Left ventricle myocardium inferior (tissue), 1 donor: ENCODE data around the gene TMEM131L. TPM values are rescaled to one million over a fixed set of nuclear protein-coding genes. Genes with fewer than 3 reads are reported as not detected.

ENCODE experiments used
- DNase-seq: peaks from one replicate; pipeline ENCODE4 v3.0.0-alpha.2; 2020
- H3K27ac ChIP-seq: fragments of 200-600 bp; replicated peaks from 2 replicates; pipeline ENCODE4 v1.8.0; 2021
- H3K27me3 ChIP-seq: fragments of 200-600 bp; 2 replicates; pipeline ENCODE4 v1.8.0; 2021; ENCODE audit warnings: low read depth
- H3K36me3 ChIP-seq: fragments of 200-600 bp; 2 replicates; pipeline ENCODE4 v1.8.0; 2021
- H3K4me1 ChIP-seq: fragments of 200-600 bp; 2 replicates; pipeline ENCODE4 v1.8.0; 2021
- H3K4me3 ChIP-seq: fragments of 200-600 bp; 2 replicates; pipeline ENCODE4 v1.8.0; 2021; ENCODE audit warnings: mild to moderate bottlenecking, moderate library complexity
- H3K9me3 ChIP-seq: fragments of 200-600 bp; replicated peaks from 2 replicates; pipeline ENCODE4 v1.8.0; 2021
- intact Hi-C: fragments of 100-400 bp; cut with micrococcal nuclease; formaldehyde crosslinking; loops from one replicate; pipeline ENCODE4 v1.11.0; 2022
- total RNA-seq: library from RNA; stranded (reverse); fragmentation: NEBNext Ultra II Directional; extraction: Animal tissue kit (Norgen Biotek cat#: 25700); gene quantifications from one replicate; pipeline ENCODE4 v1.2.1, GENCODE V29; 2021
- TF ChIP-seq, protein P1 (sequence below): fragments of 200-600 bp; IDR thresholded peaks from 2 replicates; pipeline ENCODE4 v1.8.0; 2021; ENCODE audit warnings: antibody characterized with exemption, mild to moderate bottlenecking, borderline replicate concordance
- donor health status: DM: no; HTN: yes; CAD: no; lungs with severe emphysema.

Gene TMEM131L
- total RNA-seq, 1 donor from 2014 or later, result 14.9 TPM

- Histone ChIP-seq H3K9me3 (no peaks in the 10 kb centered on the region), H3K4me3 (no peak overlapping the region), H3K36me3 (no peaks in the 10 kb centered on the region), H3K27ac (peak overlapping the region; percentile 86), H3K27me3 (no peaks in the 10 kb centered on the region), H3K4me1 (peaks cover 69% of the 10 kb centered on the region)
- TF ChIP-seq, protein P1, sequence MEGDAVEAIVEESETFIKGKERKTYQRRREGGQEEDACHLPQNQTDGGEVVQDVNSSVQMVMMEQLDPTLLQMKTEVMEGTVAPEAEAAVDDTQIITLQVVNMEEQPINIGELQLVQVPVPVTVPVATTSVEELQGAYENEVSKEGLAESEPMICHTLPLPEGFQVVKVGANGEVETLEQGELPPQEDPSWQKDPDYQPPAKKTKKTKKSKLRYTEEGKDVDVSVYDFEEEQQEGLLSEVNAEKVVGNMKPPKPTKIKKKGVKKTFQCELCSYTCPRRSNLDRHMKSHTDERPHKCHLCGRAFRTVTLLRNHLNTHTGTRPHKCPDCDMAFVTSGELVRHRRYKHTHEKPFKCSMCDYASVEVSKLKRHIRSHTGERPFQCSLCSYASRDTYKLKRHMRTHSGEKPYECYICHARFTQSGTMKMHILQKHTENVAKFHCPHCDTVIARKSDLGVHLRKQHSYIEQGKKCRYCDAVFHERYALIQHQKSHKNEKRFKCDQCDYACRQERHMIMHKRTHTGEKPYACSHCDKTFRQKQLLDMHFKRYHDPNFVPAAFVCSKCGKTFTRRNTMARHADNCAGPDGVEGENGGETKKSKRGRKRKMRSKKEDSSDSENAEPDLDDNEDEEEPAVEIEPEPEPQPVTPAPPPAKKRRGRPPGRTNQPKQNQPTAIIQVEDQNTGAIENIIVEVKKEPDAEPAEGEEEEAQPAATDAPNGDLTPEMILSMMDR, result no peak
- intact Hi-C loops, result no loop called here
- no peak for DNase-seq
These were observed 19.2 kb downstream of the TMEM131L start for GRCh38 chr4:153485359-153485758.

DNA sequence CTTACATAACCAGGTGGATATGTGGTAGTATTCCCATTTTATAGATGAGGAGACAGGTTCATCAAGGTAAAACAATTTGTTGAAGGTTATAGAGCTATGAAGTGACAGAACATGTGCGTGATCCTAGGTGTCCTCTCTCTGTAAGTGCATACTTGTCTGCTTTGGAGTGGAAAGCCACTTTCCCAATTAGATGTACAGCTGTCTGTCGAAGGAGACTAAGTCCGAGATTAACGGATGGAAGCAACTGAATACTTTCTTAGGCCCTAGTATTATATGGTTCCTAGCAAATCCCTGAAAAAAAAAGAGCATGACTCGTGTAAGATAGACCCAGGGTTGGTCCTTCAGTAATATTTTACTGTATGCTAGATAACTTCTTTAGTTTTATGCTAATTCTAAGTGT lies 19.7 kb downstream of the TMEM131L start:
- Histone ChIP-seq H3K27ac (peak overlapping the region; percentile 86), H3K27me3 (no peaks in the 10 kb centered on the region), H3K9me3 (no peaks in the 10 kb centered on the region), H3K4me1 (peaks cover 72% of the 10 kb centered on the region), H3K4me3 (no peak overlapping the region), H3K36me3 (no peaks in the 10 kb centered on the region)
- TF ChIP-seq, protein P1, result no peak
- no peak for DNase-seq
- intact Hi-C loops, result no loop called here

DNA sequence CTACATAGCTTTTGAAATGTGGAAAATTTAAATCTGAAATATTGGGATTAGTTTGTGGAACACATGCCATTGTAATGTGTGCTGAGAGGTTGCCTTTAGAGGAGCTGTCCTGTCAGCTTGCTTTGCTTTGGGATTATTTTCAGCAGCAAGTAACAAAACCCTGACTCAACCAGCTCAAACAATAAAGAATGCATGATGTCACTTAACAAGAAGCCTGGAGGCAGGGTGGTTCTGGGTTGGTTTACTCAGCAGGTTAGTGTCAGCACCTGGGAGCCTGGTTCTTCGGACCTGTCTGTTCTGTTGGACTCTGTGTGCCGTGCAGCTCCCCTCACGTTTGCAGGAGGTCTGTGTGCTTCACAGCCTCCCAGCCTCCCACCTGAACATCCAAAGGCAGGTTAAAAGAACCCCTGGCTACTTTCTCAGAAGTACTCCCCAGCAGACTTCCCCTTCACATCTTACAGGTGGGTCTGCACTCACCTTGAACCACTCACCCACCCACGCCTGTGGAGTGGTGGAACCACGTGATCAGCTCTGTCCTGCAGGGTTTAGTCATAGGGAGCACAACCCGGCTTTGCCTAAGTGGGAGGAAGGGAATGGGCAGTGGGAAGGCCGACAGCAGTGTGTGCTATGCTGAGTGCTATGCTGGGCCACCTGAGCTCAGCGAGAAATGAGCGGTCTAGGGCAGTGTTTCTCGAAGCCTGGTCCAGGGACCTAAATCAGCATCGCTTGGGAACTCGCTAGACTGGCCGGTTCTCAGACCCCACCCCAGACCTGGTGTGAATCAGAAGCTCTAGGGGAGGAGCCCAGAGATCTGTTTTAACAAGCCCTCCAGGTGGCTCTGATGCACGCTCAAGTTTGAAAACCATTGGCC lies 20.4 kb downstream of the TMEM131L start:
- TF ChIP-seq, protein P1, result no peak
- Histone ChIP-seq H3K4me3 (no peak overlapping the region), H3K27me3 (no peaks in the 10 kb centered on the region), H3K36me3 (no peaks in the 10 kb centered on the region), H3K27ac (peak overlapping the region; percentile 86), H3K4me1 (peaks cover 72% of the 10 kb centered on the region), H3K9me3 (no peaks in the 10 kb centered on the region)
- intact Hi-C loops, result no loop called here
- no peak for DNase-seq

DNA sequence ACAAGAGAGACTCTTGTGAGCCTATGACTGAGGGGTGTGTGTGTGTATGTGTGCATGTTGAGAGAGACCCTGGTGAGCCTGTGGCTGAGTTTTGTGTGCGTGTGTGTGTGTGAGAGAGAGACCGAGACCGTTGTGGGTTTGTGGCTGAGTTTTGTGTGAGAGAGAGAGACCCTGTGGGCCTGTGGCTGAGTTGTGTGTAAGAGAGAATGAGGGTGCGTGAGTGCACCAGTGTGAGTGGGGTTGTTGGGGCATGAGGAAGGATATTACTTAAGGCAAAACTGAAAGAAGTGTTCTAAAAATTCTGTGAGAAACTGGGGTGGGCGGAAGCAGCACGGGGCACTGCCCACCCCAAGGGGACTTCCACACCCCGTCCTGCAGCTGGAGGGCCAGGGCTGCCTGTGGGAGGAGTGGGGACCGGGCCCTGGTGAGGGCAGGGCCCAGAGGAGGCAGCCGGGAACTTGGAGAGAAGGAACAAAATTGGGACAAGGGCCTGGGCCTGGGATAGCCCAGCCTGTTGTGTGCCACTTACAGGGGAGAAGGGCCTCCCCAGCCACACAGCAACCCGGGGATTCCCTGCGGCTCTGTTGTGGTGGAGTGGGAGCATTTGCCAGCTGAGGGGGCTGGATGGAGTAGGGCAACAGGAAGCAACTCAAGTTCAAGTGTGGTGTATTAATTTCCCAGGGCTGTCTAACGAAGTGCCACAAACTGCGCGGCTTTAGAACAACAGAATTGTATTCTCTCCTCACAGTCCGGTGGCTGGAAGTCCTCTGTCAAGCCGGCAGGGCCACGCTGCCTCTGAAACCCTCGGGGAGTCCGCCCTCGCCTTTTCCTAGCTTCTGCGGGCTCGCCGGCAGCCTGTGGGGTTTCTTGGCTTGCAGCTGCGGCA lies 22.1 kb downstream of the TMEM131L start:
- peak; percentile 51 for DNase-seq
- H3K27me3 ChIP-seq, result no peaks in the 10 kb centered on the region
- no peaks in the 10 kb centered on the region for H3K9me3 ChIP-seq
- H3K27ac ChIP-seq, result peak overlapping the region; percentile 86
- peaks cover 72% of the 10 kb centered on the region for H3K4me1 ChIP-seq
- peak overlapping the region; percentile 46 for H3K4me3 ChIP-seq
- H3K36me3 ChIP-seq, result no peaks in the 10 kb centered on the region
- TF ChIP-seq, protein P1, result no peak
- intact Hi-C loops, result no loop called here

- Histone ChIP-seq H3K4me1 (peaks cover 79% of the 10 kb centered on the region), H3K36me3 (no peaks in the 10 kb centered on the region), H3K27me3 (no peaks in the 10 kb centered on the region), H3K27ac (peak overlapping the region; percentile 86), H3K9me3 (no peaks in the 10 kb centered on the region), H3K4me3 (no peak overlapping the region)
- DNase-seq, result no peak
- TF ChIP-seq, protein P1, result no peak
- intact Hi-C loops, result no loop called here
These were observed 23.8 kb downstream of the TMEM131L start for GRCh38 chr4:153489856-153490558.
